ENCODE data around the gene CAMK1G. TPM values are rescaled to one million over a fixed set of nuclear protein-coding genes. Genes with fewer than 3 reads are reported as not detected.

CAMK1G gene
- total and polyA plus RNA-seq, 9 of the 15 experiments (the other 6 are each of a cell fraction or from before 2014, with no cell fraction given), result not detected

DNA sequence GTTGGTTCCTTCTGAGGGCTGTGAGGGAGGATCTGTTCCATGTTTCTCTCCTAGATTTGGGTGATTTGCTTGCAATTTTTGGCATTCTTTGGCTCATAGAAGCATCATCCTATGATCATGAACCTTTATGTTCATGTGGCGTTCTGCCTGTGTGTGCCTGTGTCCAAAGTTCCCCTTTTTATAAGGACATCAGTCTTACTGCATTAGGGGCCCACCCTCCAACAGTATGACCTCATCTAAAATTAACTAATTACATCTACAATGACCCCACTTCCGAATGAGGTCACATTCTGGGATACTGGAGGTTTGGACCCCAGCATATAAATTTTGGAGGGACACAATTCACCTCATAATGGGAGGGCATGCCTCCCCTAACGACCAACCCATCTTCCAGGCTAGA lies 12.8 kb upstream of the CAMK1G start:
- ChIA-PET POLR2A (no interaction called here), CTCF (ENCODE audit: low intra/inter-chr PET ratio) (interaction anchor here (0.7 to 3.3 kb wide), 2 partner anchors 178 to 419 kb away, joined by 4 to 22 read pairs; no protein-coding TSS in a partner anchor)
- Histone ChIP-seq H3K4me1 (replicated peaks in 1 of 2; ENCODE audit: control insufficient read depth in 2 of 2, insufficient read depth in 2 of 2, low read length in 2 of 2) (no peaks in the 10 kb centered on the region), H4K20me1 (replicated peaks; ENCODE audit: control insufficient read depth, insufficient read depth, low read length) (no peaks in the 10 kb centered on the region), H3K9me1 (ENCODE audit: control insufficient read depth, insufficient read depth, low read length) (no peaks in the 10 kb centered on the region), H3K4me2 (ENCODE audit: insufficient read depth, low read length) (no peak overlapping the region), H3K27me3 (ENCODE audit: control insufficient read depth in 2 of 2, insufficient read depth in 2 of 2, low read length in 2 of 2) (peaks cover 6 to 9% of the 10 kb centered on the region in 2 experiments; a peak in 4 of 5 replicates), H3K36me3 (ENCODE audit: control insufficient read depth, insufficient read depth, low read length) (no peaks in the 10 kb centered on the region), H3K27ac (ENCODE audit: extremely low read depth, low read depth, low read length) (no peak overlapping the region), H3K9ac (ENCODE audit: insufficient read depth in 1 of 2, low read depth in 2 of 2, low read length in 2 of 2) (no peak overlapping the region), H3K9me3 (replicated peaks; ENCODE audit: control insufficient read depth, insufficient read depth, low read depth, low read length) (no peaks in the 10 kb centered on the region), H3K4me3 (no peak overlapping the region), H3K79me2 (ENCODE audit: control insufficient read depth, insufficient read depth, low read length) (no peaks in the 10 kb centered on the region), H2AFZ (ENCODE audit: low read depth, low read length) (no peak overlapping the region)
- in situ Hi-C loops (cut with MboI), result no loop called here
- WGBS (ENCODE audit: insufficient coverage, low coverage, missing lambda C conversion rate), result 0% methylated on average over 3 of the region's 3 CpGs
- FAIRE-seq, result no peak
- intact Hi-C loops (cut with micrococcal nuclease), result no loop called here
- ATAC-seq, result no peak
- no TSS peak for BruUV-seq (replicated peaks)
- no peak for DNase-seq (ENCODE audit: extremely low read depth in 1 of 4, low spot score in 3 of 4)
- TF ChIP-seq FOXA1 (IDR thresholded peaks at IDR 0.05; ENCODE audit: borderline replicate concordance) (no peak), ZNF232 (CRISPR knock-in tag; IDR thresholded peaks at IDR 0.05) (no peak), SMARCB1 (IDR thresholded peaks at IDR 0.05; ENCODE audit: insufficient read length, low read depth) (no peak), MTF1 (CRISPR knock-in tag; IDR thresholded peaks at IDR 0.05; ENCODE audit: borderline replicate concordance) (no peak), ZBTB17 (CRISPR knock-in tag; IDR thresholded peaks at IDR 0.05) (no peak), ARID1B (IDR thresholded peaks at IDR 0.05) (no peak), ZNF57 (CRISPR knock-in tag; IDR thresholded peaks at IDR 0.05) (no peak), ERF (CRISPR knock-in tag; IDR thresholded peaks at IDR 0.05) (no peak), ZNF12 (CRISPR knock-in tag; IDR thresholded peaks at IDR 0.05) (no peak)
- TF ChIP-seq, protein P1, sequence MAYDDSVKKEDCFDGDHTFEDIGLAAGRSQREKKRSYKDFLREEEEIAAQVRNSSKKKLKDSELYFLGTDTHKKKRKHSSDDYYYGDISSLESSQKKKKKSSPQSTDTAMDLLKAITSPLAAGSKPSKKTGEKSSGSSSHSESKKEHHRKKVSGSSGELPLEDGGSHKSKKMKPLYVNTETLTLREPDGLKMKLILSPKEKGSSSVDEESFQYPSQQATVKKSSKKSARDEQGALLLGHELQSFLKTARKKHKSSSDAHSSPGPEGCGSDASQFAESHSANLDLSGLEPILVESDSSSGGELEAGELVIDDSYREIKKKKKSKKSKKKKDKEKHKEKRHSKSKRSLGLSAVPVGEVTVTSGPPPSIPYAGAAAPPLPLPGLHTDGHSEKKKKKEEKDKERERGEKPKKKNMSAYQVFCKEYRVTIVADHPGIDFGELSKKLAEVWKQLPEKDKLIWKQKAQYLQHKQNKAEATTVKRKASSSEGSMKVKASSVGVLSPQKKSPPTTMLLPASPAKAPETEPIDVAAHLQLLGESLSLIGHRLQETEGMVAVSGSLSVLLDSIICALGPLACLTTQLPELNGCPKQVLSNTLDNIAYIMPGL (CRISPR knock-in tag; IDR thresholded peaks at IDR 0.05), result no peak
- TF ChIP-seq, protein P2, sequence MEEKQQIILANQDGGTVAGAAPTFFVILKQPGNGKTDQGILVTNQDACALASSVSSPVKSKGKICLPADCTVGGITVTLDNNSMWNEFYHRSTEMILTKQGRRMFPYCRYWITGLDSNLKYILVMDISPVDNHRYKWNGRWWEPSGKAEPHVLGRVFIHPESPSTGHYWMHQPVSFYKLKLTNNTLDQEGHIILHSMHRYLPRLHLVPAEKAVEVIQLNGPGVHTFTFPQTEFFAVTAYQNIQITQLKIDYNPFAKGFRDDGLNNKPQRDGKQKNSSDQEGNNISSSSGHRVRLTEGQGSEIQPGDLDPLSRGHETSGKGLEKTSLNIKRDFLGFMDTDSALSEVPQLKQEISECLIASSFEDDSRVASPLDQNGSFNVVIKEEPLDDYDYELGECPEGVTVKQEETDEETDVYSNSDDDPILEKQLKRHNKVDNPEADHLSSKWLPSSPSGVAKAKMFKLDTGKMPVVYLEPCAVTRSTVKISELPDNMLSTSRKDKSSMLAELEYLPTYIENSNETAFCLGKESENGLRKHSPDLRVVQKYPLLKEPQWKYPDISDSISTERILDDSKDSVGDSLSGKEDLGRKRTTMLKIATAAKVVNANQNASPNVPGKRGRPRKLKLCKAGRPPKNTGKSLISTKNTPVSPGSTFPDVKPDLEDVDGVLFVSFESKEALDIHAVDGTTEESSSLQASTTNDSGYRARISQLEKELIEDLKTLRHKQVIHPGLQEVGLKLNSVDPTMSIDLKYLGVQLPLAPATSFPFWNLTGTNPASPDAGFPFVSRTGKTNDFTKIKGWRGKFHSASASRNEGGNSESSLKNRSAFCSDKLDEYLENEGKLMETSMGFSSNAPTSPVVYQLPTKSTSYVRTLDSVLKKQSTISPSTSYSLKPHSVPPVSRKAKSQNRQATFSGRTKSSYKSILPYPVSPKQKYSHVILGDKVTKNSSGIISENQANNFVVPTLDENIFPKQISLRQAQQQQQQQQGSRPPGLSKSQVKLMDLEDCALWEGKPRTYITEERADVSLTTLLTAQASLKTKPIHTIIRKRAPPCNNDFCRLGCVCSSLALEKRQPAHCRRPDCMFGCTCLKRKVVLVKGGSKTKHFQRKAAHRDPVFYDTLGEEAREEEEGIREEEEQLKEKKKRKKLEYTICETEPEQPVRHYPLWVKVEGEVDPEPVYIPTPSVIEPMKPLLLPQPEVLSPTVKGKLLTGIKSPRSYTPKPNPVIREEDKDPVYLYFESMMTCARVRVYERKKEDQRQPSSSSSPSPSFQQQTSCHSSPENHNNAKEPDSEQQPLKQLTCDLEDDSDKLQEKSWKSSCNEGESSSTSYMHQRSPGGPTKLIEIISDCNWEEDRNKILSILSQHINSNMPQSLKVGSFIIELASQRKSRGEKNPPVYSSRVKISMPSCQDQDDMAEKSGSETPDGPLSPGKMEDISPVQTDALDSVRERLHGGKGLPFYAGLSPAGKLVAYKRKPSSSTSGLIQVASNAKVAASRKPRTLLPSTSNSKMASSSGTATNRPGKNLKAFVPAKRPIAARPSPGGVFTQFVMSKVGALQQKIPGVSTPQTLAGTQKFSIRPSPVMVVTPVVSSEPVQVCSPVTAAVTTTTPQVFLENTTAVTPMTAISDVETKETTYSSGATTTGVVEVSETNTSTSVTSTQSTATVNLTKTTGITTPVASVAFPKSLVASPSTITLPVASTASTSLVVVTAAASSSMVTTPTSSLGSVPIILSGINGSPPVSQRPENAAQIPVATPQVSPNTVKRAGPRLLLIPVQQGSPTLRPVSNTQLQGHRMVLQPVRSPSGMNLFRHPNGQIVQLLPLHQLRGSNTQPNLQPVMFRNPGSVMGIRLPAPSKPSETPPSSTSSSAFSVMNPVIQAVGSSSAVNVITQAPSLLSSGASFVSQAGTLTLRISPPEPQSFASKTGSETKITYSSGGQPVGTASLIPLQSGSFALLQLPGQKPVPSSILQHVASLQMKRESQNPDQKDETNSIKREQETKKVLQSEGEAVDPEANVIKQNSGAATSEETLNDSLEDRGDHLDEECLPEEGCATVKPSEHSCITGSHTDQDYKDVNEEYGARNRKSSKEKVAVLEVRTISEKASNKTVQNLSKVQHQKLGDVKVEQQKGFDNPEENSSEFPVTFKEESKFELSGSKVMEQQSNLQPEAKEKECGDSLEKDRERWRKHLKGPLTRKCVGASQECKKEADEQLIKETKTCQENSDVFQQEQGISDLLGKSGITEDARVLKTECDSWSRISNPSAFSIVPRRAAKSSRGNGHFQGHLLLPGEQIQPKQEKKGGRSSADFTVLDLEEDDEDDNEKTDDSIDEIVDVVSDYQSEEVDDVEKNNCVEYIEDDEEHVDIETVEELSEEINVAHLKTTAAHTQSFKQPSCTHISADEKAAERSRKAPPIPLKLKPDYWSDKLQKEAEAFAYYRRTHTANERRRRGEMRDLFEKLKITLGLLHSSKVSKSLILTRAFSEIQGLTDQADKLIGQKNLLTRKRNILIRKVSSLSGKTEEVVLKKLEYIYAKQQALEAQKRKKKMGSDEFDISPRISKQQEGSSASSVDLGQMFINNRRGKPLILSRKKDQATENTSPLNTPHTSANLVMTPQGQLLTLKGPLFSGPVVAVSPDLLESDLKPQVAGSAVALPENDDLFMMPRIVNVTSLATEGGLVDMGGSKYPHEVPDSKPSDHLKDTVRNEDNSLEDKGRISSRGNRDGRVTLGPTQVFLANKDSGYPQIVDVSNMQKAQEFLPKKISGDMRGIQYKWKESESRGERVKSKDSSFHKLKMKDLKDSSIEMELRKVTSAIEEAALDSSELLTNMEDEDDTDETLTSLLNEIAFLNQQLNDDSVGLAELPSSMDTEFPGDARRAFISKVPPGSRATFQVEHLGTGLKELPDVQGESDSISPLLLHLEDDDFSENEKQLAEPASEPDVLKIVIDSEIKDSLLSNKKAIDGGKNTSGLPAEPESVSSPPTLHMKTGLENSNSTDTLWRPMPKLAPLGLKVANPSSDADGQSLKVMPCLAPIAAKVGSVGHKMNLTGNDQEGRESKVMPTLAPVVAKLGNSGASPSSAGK (IDR thresholded peaks at IDR 0.05), result no peak
